ENCODE data around the gene HIVEP3. TPM values are rescaled to one million over a fixed set of nuclear protein-coding genes. Genes with fewer than 3 reads are reported as not detected.

Gene HIVEP3
- total RNA-seq, 1 experiment from 2014 or later = 3.1 TPM

GRCh38 chr1:41618871-41619270, 299.9 kb downstream of the HIVEP3 start:
- DNase-seq (ENCODE audit: low spot score) = no peak
- BruUV-seq (replicated peaks) = no TSS peak
- TF ChIP-seq CTCF (conservative IDR thresholded peaks at IDR 0.05; ENCODE audit: low read depth, low read length) (no peak), EZH2 (IDR thresholded peaks at IDR 0.05; ENCODE audit: borderline replicate concordance, low read depth, low read length, poor library complexity, severe bottlenecking) (no peak)
- CTCF ChIA-PET = no interaction called here
- H3K27ac ChIP-seq (ENCODE audit: low read depth, low read length, poor library complexity, severe bottlenecking) = no peak overlapping the region
- POLR2A ChIA-PET (ENCODE audit: low non-redundant PET) = no interaction called here
- no peaks in the 10 kb centered on the region for H3K9me3 ChIP-seq (ENCODE audit: low read depth, low read length, poor library complexity, severe bottlenecking)
- H3K4me1 ChIP-seq (ENCODE audit: insufficient read depth, low read length, poor library complexity, severe bottlenecking) = peaks cover 6% of the 10 kb centered on the region
- intact Hi-C loops (cut with micrococcal nuclease; ENCODE audit: unreplicated experiment) = no loop called here
- H3K4me3 ChIP-seq (ENCODE audit: low read depth, low read length, poor library complexity, severe bottlenecking) = no peak overlapping the region
- no peaks in the 10 kb centered on the region for H3K36me3 ChIP-seq (ENCODE audit: insufficient read depth, low read length, poor library complexity, severe bottlenecking)
- H3K27me3 ChIP-seq (replicated peaks; ENCODE audit: insufficient read depth, low read depth, low read length, poor library complexity) = no peaks in the 10 kb centered on the region

- ChIA-PET CTCF (no interaction called here), POLR2A (ENCODE audit: low non-redundant PET) (interaction anchor here (0.5 kb wide), 1 partner anchor 15 kb away, joined by 5 read pairs; no protein-coding TSS in a partner anchor)
- intact Hi-C loops (cut with micrococcal nuclease; ENCODE audit: unreplicated experiment) = no loop called here
- H3K27me3 ChIP-seq (replicated peaks; ENCODE audit: insufficient read depth, low read depth, low read length, poor library complexity) = no peaks in the 10 kb centered on the region
- H3K9me3 ChIP-seq (ENCODE audit: low read depth, low read length, poor library complexity, severe bottlenecking) = no peaks in the 10 kb centered on the region
- H3K36me3 ChIP-seq (ENCODE audit: insufficient read depth, low read length, poor library complexity, severe bottlenecking) = no peaks in the 10 kb centered on the region
- H3K4me3 ChIP-seq (ENCODE audit: low read depth, low read length, poor library complexity, severe bottlenecking) = no peak overlapping the region
- no peak overlapping the region for H3K27ac ChIP-seq (ENCODE audit: low read depth, low read length, poor library complexity, severe bottlenecking)
- H3K4me1 ChIP-seq (ENCODE audit: insufficient read depth, low read length, poor library complexity, severe bottlenecking) = peaks cover 13% of the 10 kb centered on the region
- DNase-seq (ENCODE audit: low spot score) = no peak
- BruUV-seq (replicated peaks) = no TSS peak
- TF ChIP-seq EZH2 (IDR thresholded peaks at IDR 0.05; ENCODE audit: borderline replicate concordance, low read depth, low read length, poor library complexity, severe bottlenecking) (no peak), CTCF (conservative IDR thresholded peaks at IDR 0.05; ENCODE audit: low read depth, low read length) (no peak)
These were observed 300.5 kb downstream of the HIVEP3 start for GRCh38 chr1:41618066-41618825.

DNA sequence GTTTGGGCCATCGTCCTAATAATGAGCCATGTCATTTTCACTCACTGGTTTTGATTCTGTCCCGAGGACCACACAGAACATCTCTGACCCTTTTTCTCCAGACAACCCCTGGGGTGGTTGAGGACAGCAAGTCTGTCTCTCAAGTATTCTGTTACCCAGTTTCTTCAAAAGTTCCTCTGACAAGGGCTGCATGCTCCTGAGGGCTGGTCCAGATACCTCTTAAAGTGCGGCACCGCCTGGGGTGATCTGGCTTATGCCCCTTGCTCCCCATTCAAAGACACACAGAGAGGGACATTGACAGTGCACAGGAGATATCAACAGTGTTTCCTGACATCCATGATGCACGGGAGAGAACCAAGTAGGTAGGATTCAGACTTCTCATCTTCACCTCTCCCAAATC, 301.4 kb downstream of the HIVEP3 start:
- ChIA-PET POLR2A (ENCODE audit: low non-redundant PET) (no interaction called here), CTCF (no interaction called here)
- TF ChIP-seq EZH2 (IDR thresholded peaks at IDR 0.05; ENCODE audit: borderline replicate concordance, low read depth, low read length, poor library complexity, severe bottlenecking) (no peak), CTCF (conservative IDR thresholded peaks at IDR 0.05; ENCODE audit: low read depth, low read length) (no peak)
- BruUV-seq (replicated peaks) = no TSS peak
- Histone ChIP-seq H3K4me3 (ENCODE audit: low read depth, low read length, poor library complexity, severe bottlenecking) (no peak overlapping the region), H3K4me1 (ENCODE audit: insufficient read depth, low read length, poor library complexity, severe bottlenecking) (peaks cover 14% of the 10 kb centered on the region), H3K27me3 (replicated peaks; ENCODE audit: insufficient read depth, low read depth, low read length, poor library complexity) (no peaks in the 10 kb centered on the region), H3K36me3 (ENCODE audit: insufficient read depth, low read length, poor library complexity, severe bottlenecking) (no peaks in the 10 kb centered on the region), H3K9me3 (ENCODE audit: low read depth, low read length, poor library complexity, severe bottlenecking) (no peaks in the 10 kb centered on the region), H3K27ac (ENCODE audit: low read depth, low read length, poor library complexity, severe bottlenecking) (no peak overlapping the region)
- DNase-seq (ENCODE audit: low spot score) = no peak
- intact Hi-C loops (cut with micrococcal nuclease; ENCODE audit: unreplicated experiment) = no loop called here
